SH-SY5Y (cell line): ENCODE measurements around the gene UBQLN4.

Experiments used
- GATA2 ChIP-seq: IDR thresholded peaks from 2 replicates; pipeline ENCODE4 v1.6.1; 2011; ENCODE audit warnings: mild to moderate bottlenecking, low read depth, low read length
- GATA3 ChIP-seq: IDR thresholded peaks from 2 replicates; pipeline ENCODE4 v1.6.1; 2011; ENCODE audit warnings: low read depth, mild to moderate bottlenecking, low read length, moderate library complexity

- TF ChIP-seq GATA2 (no peak), GATA3 (no peak)
Measured at GRCh38 chr1:156001021-156001661, 52.5 kb downstream of the UBQLN4 start.
